ENCODE results near the gene IL33.

Gene IL33

GRCh38 chr9:6216002-6216401 lies 395 bp downstream of the IL33 start:
- TF ChIP-seq, protein P1, sequence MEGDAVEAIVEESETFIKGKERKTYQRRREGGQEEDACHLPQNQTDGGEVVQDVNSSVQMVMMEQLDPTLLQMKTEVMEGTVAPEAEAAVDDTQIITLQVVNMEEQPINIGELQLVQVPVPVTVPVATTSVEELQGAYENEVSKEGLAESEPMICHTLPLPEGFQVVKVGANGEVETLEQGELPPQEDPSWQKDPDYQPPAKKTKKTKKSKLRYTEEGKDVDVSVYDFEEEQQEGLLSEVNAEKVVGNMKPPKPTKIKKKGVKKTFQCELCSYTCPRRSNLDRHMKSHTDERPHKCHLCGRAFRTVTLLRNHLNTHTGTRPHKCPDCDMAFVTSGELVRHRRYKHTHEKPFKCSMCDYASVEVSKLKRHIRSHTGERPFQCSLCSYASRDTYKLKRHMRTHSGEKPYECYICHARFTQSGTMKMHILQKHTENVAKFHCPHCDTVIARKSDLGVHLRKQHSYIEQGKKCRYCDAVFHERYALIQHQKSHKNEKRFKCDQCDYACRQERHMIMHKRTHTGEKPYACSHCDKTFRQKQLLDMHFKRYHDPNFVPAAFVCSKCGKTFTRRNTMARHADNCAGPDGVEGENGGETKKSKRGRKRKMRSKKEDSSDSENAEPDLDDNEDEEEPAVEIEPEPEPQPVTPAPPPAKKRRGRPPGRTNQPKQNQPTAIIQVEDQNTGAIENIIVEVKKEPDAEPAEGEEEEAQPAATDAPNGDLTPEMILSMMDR (IDR thresholded peaks at IDR 0.05; ENCODE audit: insufficient read depth, missing control alignments) = no peak
- DNase-seq (ENCODE audit: insufficient read length, low spot score) = no peak
- FAIRE-seq = no peak

GRCh38 chr9:6216951-6217350 lies 1.3 kb downstream of the IL33 start:
- DNase-seq (ENCODE audit: insufficient read length, low spot score) (no peak), FAIRE-seq (no peak)
- TF ChIP-seq, protein P1 (IDR thresholded peaks at IDR 0.05; ENCODE audit: insufficient read depth, missing control alignments) = no peak

GRCh38 chr9:6218099-6218502 lies 2.5 kb downstream of the IL33 start:
- TF ChIP-seq, protein P1 (IDR thresholded peaks at IDR 0.05; ENCODE audit: insufficient read depth, missing control alignments) = no peak
- DNase-seq (ENCODE audit: insufficient read length, low spot score) = no peak
- FAIRE-seq = no peak

DNA sequence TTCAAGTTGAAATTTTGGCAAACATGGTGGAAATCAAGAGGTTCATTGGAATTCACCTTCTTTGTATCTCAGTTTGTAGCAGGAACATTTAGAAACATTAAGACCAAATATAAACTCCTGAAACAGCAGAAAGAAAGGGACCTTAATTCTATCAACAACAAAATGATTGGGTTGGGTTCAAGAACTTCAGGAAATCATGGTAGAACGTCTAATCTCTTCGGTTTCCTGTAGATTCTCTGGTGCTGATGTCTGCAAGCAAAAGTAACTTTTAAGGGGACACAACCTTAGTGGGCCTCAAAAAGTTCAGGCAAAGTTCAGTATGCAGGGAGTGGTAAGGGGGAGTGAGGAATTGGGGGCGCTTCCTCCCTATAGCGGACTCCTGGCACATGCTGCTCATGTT lies 3.4 kb downstream of the IL33 start:
- DNase-seq (ENCODE audit: insufficient read length, low spot score) (no peak), FAIRE-seq (no peak)
- TF ChIP-seq, protein P1 (IDR thresholded peaks at IDR 0.05; ENCODE audit: insufficient read depth, missing control alignments) = no peak

DNA sequence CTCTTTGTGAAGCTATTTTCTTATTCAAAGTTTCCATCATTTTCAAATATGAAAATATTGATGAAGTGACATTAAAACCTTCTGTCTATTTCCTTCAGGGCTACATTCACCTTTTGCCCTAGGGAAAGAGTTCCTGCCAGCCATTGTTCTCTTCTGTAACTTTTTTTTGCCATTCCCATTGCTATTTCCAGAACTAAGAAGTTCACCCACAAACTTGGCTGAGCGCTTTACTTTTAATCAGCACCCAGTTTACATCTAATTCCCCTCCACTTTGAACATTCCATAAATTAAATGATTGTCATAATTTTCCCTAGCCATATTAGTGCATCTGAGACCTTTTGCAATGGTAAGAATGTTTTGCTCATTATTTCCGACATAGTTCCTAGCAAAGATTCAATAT lies 4.4 kb downstream of the IL33 start:
- no peak for FAIRE-seq

GRCh38 chr9:6224393-6225154 lies 9.0 kb downstream of the IL33 start:
- FAIRE-seq (no peak), DNase-seq (ENCODE audit: insufficient read length, low spot score) (no peak)
- TF ChIP-seq, protein P1 (IDR thresholded peaks at IDR 0.05; ENCODE audit: insufficient read depth, missing control alignments) = no peak

More for the DNA sequence above, 4.4 kb downstream of the IL33 start:
- TF ChIP-seq, protein P1 (IDR thresholded peaks at IDR 0.05; ENCODE audit: insufficient read depth, missing control alignments) = no peak
- DNase-seq (ENCODE audit: insufficient read length, low spot score) = no peak

DNA sequence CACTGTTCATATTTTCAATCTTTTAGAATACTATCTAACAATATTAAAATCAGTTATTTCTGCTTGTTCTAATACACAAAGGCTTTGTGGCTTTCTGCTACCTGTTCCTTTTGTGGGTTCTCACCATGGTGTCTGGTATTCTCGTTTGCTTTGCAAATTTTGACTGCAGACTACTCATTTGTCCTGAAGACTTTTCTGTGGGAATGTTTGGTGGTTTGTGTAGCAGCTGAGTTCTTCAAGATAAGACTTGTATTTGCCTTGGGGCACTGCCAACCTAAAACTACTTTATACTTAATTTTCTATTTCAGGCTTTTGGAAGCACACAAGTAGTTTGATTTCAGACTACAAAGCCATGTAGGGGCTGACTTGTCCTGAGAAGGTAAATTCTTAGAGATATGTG lies 11.1 kb downstream of the IL33 start:
- no peak for DNase-seq (ENCODE audit: insufficient read length, low spot score)
- no peak for FAIRE-seq
- TF ChIP-seq, protein P1 (IDR thresholded peaks at IDR 0.05; ENCODE audit: insufficient read depth, missing control alignments) = no peak

All from D721Med (cell line).